ENCODE results near the gene PIP4K2B.
"Not testable (repeated sequence)": the region's sequence is repeated elsewhere in the genome, so short reads cannot be mapped to it uniquely, and the experiment has no call there.

The PIP4K2B gene

GRCh38 chr17:38797158-38797490 lies 2.2 kb downstream of the PIP4K2B start:
- Histone ChIP-seq H3K27me3 (ENCODE audit: low read depth, low read length) (no peaks in the 10 kb centered on the region), H3K9me3 (ENCODE audit: control insufficient read depth in 1 of 2, low read length in 2 of 2) (no peaks in the 10 kb centered on the region), H3K4me1 (ENCODE audit: control insufficient read depth in 1 of 2, insufficient read depth in 2 of 2, low read length in 2 of 2) (peaks cover 18 to 27% of the 10 kb centered on the region in 2 donors), H3K36me3 (ENCODE audit: control insufficient read depth in 1 of 2, insufficient read depth in 2 of 2, low read length in 2 of 2) (peaks cover 7 to 18% of the 10 kb centered on the region in 2 donors), H3K4me3 (ENCODE audit: low read depth in 1 of 2, low read length in 2 of 2) (peak overlapping the region in 1 of 2 donors; percentile 97), H3K27ac (ENCODE audit: low read length) (no peak overlapping the region)

- H3K4me1 ChIP-seq (ENCODE audit: control insufficient read depth in 1 of 2, insufficient read depth in 2 of 2, low read length in 2 of 2): peaks cover 18 to 27% of the 10 kb centered on the region in 2 donors
- H3K4me3 ChIP-seq (ENCODE audit: low read depth in 1 of 2, low read length in 2 of 2): no peak overlapping the region
Observed at GRCh38 chr17:38796451-38797157, 2.8 kb downstream of the PIP4K2B start.

GRCh38 chr17:38794221-38794620 lies 5.1 kb downstream of the PIP4K2B start:
- H3K36me3 ChIP-seq (ENCODE audit: control insufficient read depth in 1 of 2, insufficient read depth in 2 of 2, low read length in 2 of 2): peaks cover 0 to 5% of the 10 kb centered on the region in 2 donors
- H3K4me1 ChIP-seq (ENCODE audit: control insufficient read depth in 1 of 2, insufficient read depth in 2 of 2, low read length in 2 of 2): peaks cover 18 to 22% of the 10 kb centered on the region in 2 donors
- no peak overlapping the region for H3K4me3 ChIP-seq (ENCODE audit: low read depth in 1 of 2, low read length in 2 of 2)
- H3K27ac ChIP-seq (ENCODE audit: low read length): no peak overlapping the region
- H3K27me3 ChIP-seq (ENCODE audit: low read depth, low read length): no peaks in the 10 kb centered on the region
- H3K9me3 ChIP-seq (ENCODE audit: control insufficient read depth in 1 of 2, low read length in 2 of 2): no peaks in the 10 kb centered on the region

More at GRCh38 chr17:38796451-38797157, 2.8 kb downstream of the PIP4K2B start:
- H3K36me3 ChIP-seq (ENCODE audit: control insufficient read depth in 1 of 2, insufficient read depth in 2 of 2, low read length in 2 of 2): peaks cover 2 to 14% of the 10 kb centered on the region in 2 donors
- no peaks in the 10 kb centered on the region for H3K27me3 ChIP-seq (ENCODE audit: low read depth, low read length)
- H3K9me3 ChIP-seq (ENCODE audit: control insufficient read depth in 1 of 2, low read length in 2 of 2): no peaks in the 10 kb centered on the region
- H3K27ac ChIP-seq (ENCODE audit: low read length): no peak overlapping the region

- Histone ChIP-seq H3K4me1 (ENCODE audit: control insufficient read depth in 1 of 2, insufficient read depth in 2 of 2, low read length in 2 of 2) (no peaks in the 10 kb centered on the region), H3K27me3 (ENCODE audit: low read depth, low read length) (no peaks in the 10 kb centered on the region)
Observed at GRCh38 chr17:38791162-38791561, 8.2 kb downstream of the PIP4K2B start.

GRCh38 chr17:38790148-38790707 lies 9.1 kb downstream of the PIP4K2B start:
- not testable (repeated sequence) for H3K9me3 ChIP-seq (ENCODE audit: control insufficient read depth in 1 of 2, low read length in 2 of 2); H3K4me3 ChIP-seq (ENCODE audit: low read depth in 1 of 2, low read length in 2 of 2); H3K4me1 ChIP-seq (ENCODE audit: control insufficient read depth in 1 of 2, insufficient read depth in 2 of 2, low read length in 2 of 2); H3K27ac ChIP-seq (ENCODE audit: low read length); H3K27me3 ChIP-seq (ENCODE audit: low read depth, low read length)
- H3K36me3 ChIP-seq (ENCODE audit: control insufficient read depth in 1 of 2, insufficient read depth in 2 of 2, low read length in 2 of 2): peaks cover 13 to 22% of the 10 kb centered on the region in 2 donors

More at GRCh38 chr17:38791162-38791561, 8.2 kb downstream of the PIP4K2B start:
- Histone ChIP-seq H3K36me3 (ENCODE audit: control insufficient read depth in 1 of 2, insufficient read depth in 2 of 2, low read length in 2 of 2) (peaks cover 5 to 13% of the 10 kb centered on the region in 2 donors), H3K4me3 (ENCODE audit: low read depth in 1 of 2, low read length in 2 of 2) (no peak overlapping the region), H3K9me3 (ENCODE audit: control insufficient read depth in 1 of 2, low read length in 2 of 2) (no peaks in the 10 kb centered on the region), H3K27ac (ENCODE audit: low read length) (no peak overlapping the region)

- H3K36me3 ChIP-seq (ENCODE audit: control insufficient read depth in 1 of 2, insufficient read depth in 2 of 2, low read length in 2 of 2): peaks cover 21 to 31% of the 10 kb centered on the region in 2 donors
- H3K9me3 ChIP-seq (ENCODE audit: control insufficient read depth in 1 of 2, low read length in 2 of 2): no peaks in the 10 kb centered on the region
- no peaks in the 10 kb centered on the region for H3K4me1 ChIP-seq (ENCODE audit: control insufficient read depth in 1 of 2, insufficient read depth in 2 of 2, low read length in 2 of 2)
- no peaks in the 10 kb centered on the region for H3K27me3 ChIP-seq (ENCODE audit: low read depth, low read length)
- no peak overlapping the region for H3K27ac ChIP-seq (ENCODE audit: low read length)
- no peak overlapping the region for H3K4me3 ChIP-seq (ENCODE audit: low read depth in 1 of 2, low read length in 2 of 2)
Observed at GRCh38 chr17:38789185-38789584, 10.2 kb downstream of the PIP4K2B start.

GRCh38 chr17:38787999-38788398 lies 11.4 kb downstream of the PIP4K2B start:
- H3K36me3 ChIP-seq (ENCODE audit: control insufficient read depth in 1 of 2, insufficient read depth in 2 of 2, low read length in 2 of 2): peaks cover 29 to 42% of the 10 kb centered on the region in 2 donors
- not testable (repeated sequence) for H3K9me3 ChIP-seq (ENCODE audit: control insufficient read depth in 1 of 2, low read length in 2 of 2); H3K27me3 ChIP-seq (ENCODE audit: low read depth, low read length); H3K4me3 ChIP-seq (ENCODE audit: low read depth in 1 of 2, low read length in 2 of 2); H3K4me1 ChIP-seq (ENCODE audit: control insufficient read depth in 1 of 2, insufficient read depth in 2 of 2, low read length in 2 of 2); H3K27ac ChIP-seq (ENCODE audit: low read length)

GRCh38 chr17:38786372-38786771 lies 13.0 kb downstream of the PIP4K2B start:
- Histone ChIP-seq H3K9me3 (ENCODE audit: control insufficient read depth in 1 of 2, low read length in 2 of 2) (no peaks in the 10 kb centered on the region), H3K4me1 (ENCODE audit: control insufficient read depth in 1 of 2, insufficient read depth in 2 of 2, low read length in 2 of 2) (no peaks in the 10 kb centered on the region), H3K27ac (ENCODE audit: low read length) (no peak overlapping the region), H3K4me3 (ENCODE audit: low read depth in 1 of 2, low read length in 2 of 2) (no peak overlapping the region), H3K36me3 (ENCODE audit: control insufficient read depth in 1 of 2, insufficient read depth in 2 of 2, low read length in 2 of 2) (peaks cover 40 to 52% of the 10 kb centered on the region in 2 donors), H3K27me3 (ENCODE audit: low read depth, low read length) (no peaks in the 10 kb centered on the region)

- no peaks in the 10 kb centered on the region for H3K4me1 ChIP-seq (ENCODE audit: control insufficient read depth in 1 of 2, insufficient read depth in 2 of 2, low read length in 2 of 2)
- H3K36me3 ChIP-seq (ENCODE audit: control insufficient read depth in 1 of 2, insufficient read depth in 2 of 2, low read length in 2 of 2): peaks cover 71 to 83% of the 10 kb centered on the region in 2 donors
- no peaks in the 10 kb centered on the region for H3K27me3 ChIP-seq (ENCODE audit: low read depth, low read length)
- H3K9me3 ChIP-seq (ENCODE audit: control insufficient read depth in 1 of 2, low read length in 2 of 2): no peaks in the 10 kb centered on the region
- H3K4me3 ChIP-seq (ENCODE audit: low read depth in 1 of 2, low read length in 2 of 2): no peak overlapping the region
- H3K27ac ChIP-seq (ENCODE audit: low read length): no peak overlapping the region
Observed at GRCh38 chr17:38783227-38783626, 16.1 kb downstream of the PIP4K2B start.

- H3K4me3 ChIP-seq (ENCODE audit: low read depth in 1 of 2, low read length in 2 of 2): no peak overlapping the region
- H3K4me1 ChIP-seq (ENCODE audit: control insufficient read depth in 1 of 2, insufficient read depth in 2 of 2, low read length in 2 of 2): no peaks in the 10 kb centered on the region
- peaks cover 74 to 91% of the 10 kb centered on the region in 2 donors for H3K36me3 ChIP-seq (ENCODE audit: control insufficient read depth in 1 of 2, insufficient read depth in 2 of 2, low read length in 2 of 2)
- no peak overlapping the region for H3K27ac ChIP-seq (ENCODE audit: low read length)
- H3K27me3 ChIP-seq (ENCODE audit: low read depth, low read length): no peaks in the 10 kb centered on the region
- no peaks in the 10 kb centered on the region for H3K9me3 ChIP-seq (ENCODE audit: control insufficient read depth in 1 of 2, low read length in 2 of 2)
Observed at GRCh38 chr17:38779965-38780752, 19.2 kb downstream of the PIP4K2B start.

- no peaks in the 10 kb centered on the region for H3K4me1 ChIP-seq (ENCODE audit: control insufficient read depth in 1 of 2, insufficient read depth in 2 of 2, low read length in 2 of 2)
- H3K4me3 ChIP-seq (ENCODE audit: low read depth in 1 of 2, low read length in 2 of 2): no peak overlapping the region
- H3K27me3 ChIP-seq (ENCODE audit: low read depth, low read length): no peaks in the 10 kb centered on the region
- no peaks in the 10 kb centered on the region for H3K9me3 ChIP-seq (ENCODE audit: control insufficient read depth in 1 of 2, low read length in 2 of 2)
- H3K36me3 ChIP-seq (ENCODE audit: control insufficient read depth in 1 of 2, insufficient read depth in 2 of 2, low read length in 2 of 2): peaks cover 71 to 91% of the 10 kb centered on the region in 2 donors
- no peak overlapping the region for H3K27ac ChIP-seq (ENCODE audit: low read length)
Observed at GRCh38 chr17:38777641-38778250, 21.6 kb downstream of the PIP4K2B start.

Data from muscle layer of duodenum (tissue), 2 donors.